Gastrocnemius medialis (tissue), 4 donors: ENCODE data around the gene KAZN.

Source experiments
- CTCF ChIP-seq, 5 experiments: fragments of 450-650 bp in 3 of 5; fragments of 200-600 bp in 2 of 5; sonication (generic) in 2 of 5; IDR thresholded peaks in 4 of 5; conservative IDR thresholded peaks in 1 of 5; 1 replicate in 4 of 5; 2 replicates in 1 of 5; pipeline ENCODE4 v1.5.1; 2016 to 2019; ENCODE audit warnings: antibody characterized with exemption in 5 of 5, mild to moderate bottlenecking in 3 of 5, moderate library complexity in 3 of 5
- POLR2A ChIP-seq, 2 donors: fragments of 450-650 bp; IDR thresholded peaks; one replicate each; pipeline ENCODE4 v1.6.1; 2017; ENCODE audit warnings: antibody characterized with exemption in 2 of 2, mild to moderate bottlenecking in 2 of 2, moderate library complexity in 2 of 2

GRCh38 chr1:14678011-14678638 is 79.6 kb downstream of the KAZN start:
- TF ChIP-seq CTCF (IDR thresholded peaks at IDR 0.05 in 4 of 5, conservative IDR thresholded peaks at IDR 0.05 in 1 of 5) = no peak
- TF ChIP-seq POLR2A (IDR thresholded peaks at IDR 0.05) = no peak
